GM12878 (cell line): Measurements from ENCODE around the gene RALBP1. TPM values are rescaled to one million over a fixed set of nuclear protein-coding genes. Genes with fewer than 3 reads are reported as not detected.

Experiments
- ATAC-seq: fragments of 200-7000 bp; cut with Tn5 transposase; 3 replicates; pipeline ENCODE4 v1.9.1; 2020; ENCODE audit warnings: mild to moderate bottlenecking, moderate library complexity
- BruUV-seq: library from RNA; stranded (reverse); fragments of 400-500 nt; replicated peaks from 2 replicates; lab custom pipeline; 2021; lab: Mats Ljungman, UMichigan
- CTCF ChIA-PET: fragments of 300-600 bp; sonication (Branson Sonifier 250); formaldehyde crosslinking; extraction: SDS; loops from one replicate; lab custom pipeline; 2021; ENCODE audit warnings: inconsistent platforms; lab: Yijun Ruan, JAX
- POLR2A ChIA-PET: fragments of 350-600 bp; formaldehyde crosslinking; extraction: SDS; loops from one replicate; lab custom pipeline; 2021; ENCODE audit warnings: inconsistent platforms; lab: Charles Lee
- RAD21 ChIA-PET: fragments of 300-600 bp; sonication (Branson Sonifier 250); formaldehyde crosslinking; loops from one replicate; lab custom pipeline; 2023; ENCODE audit warnings: antibody characterized with exemption; ENCODE audit not compliant: unreplicated experiment; lab: Charles Lee
- SMC1A ChIA-PET: fragments of 300-600 bp; sonication (Branson Sonifier 250); formaldehyde crosslinking; loops from one replicate; lab custom pipeline; 2023; ENCODE audit not compliant: unreplicated experiment, uncharacterized antibody; lab: Charles Lee
- DNase-seq: peaks from one replicate; pipeline ENCODE4 v3.0.0-alpha.2; 2011; ENCODE audit warnings: low read depth, low spot score
- FAIRE-seq: peaks from 3 replicates; lab custom pipeline; 2011; peaks lifted over from hg19 to GRCh38; lab: Jason Lieb, UNC
- H2AFZ ChIP-seq: 2 replicates; pipeline ENCODE4 v1.6.0; 2011; ENCODE audit warnings: low read depth, low read length, control low read depth; ENCODE audit not compliant: control insufficient read depth
- H3K27ac ChIP-seq: 2 replicates; pipeline ENCODE4 v1.5.1; 2011; ENCODE audit warnings: control low read depth; ENCODE audit not compliant: control insufficient read depth, insufficient read depth
- H3K27me3 ChIP-seq, 2 experiments: replicated peaks in 1 of 2; 2 replicates each; pipeline versions ENCODE4 v1.6.0 to v1.6.1; 2011; ENCODE audit warnings: low read length in 1 of 2; ENCODE audit not compliant: control insufficient read depth in 2 of 2, insufficient read depth in 2 of 2
- H3K36me3 ChIP-seq, 2 experiments: 2 replicates each; pipeline ENCODE4 v1.5.1; 2011; ENCODE audit warnings: low read length in 1 of 2; ENCODE audit not compliant: control insufficient read depth in 2 of 2, insufficient read depth in 2 of 2
- H3K4me1 ChIP-seq: 2 replicates; pipeline ENCODE4 v1.6.1; 2011; ENCODE audit warnings: mild to moderate bottlenecking, low read length, moderate library complexity, mixed read lengths; ENCODE audit not compliant: control insufficient read depth, insufficient read depth
- H3K4me2 ChIP-seq: 2 replicates; pipeline ENCODE4 v1.6.0; 2011; ENCODE audit warnings: control low read depth; ENCODE audit not compliant: control insufficient read depth, insufficient read depth
- H3K4me3 ChIP-seq: fragments of 200-600 bp; sonication (generic); 2 replicates; pipeline ENCODE4 v1.5.1; 2016
- H3K79me2 ChIP-seq: 2 replicates; pipeline ENCODE4 v1.6.0; 2011; ENCODE audit warnings: low read length; ENCODE audit not compliant: control insufficient read depth, insufficient read depth
- H3K9ac ChIP-seq: 2 replicates; pipeline ENCODE4 v1.8.0; 2011; ENCODE audit warnings: low read length, control low read depth, mixed read lengths; ENCODE audit not compliant: control insufficient read depth, insufficient read depth
- H3K9me3 ChIP-seq: replicated peaks from 3 replicates; pipeline ENCODE4 v1.5.1; 2011; ENCODE audit warnings: mild to moderate bottlenecking, low read length; ENCODE audit not compliant: control insufficient read depth, insufficient read depth
- H4K20me1 ChIP-seq: 2 replicates; pipeline ENCODE4 v1.6.0; 2011; ENCODE audit not compliant: control insufficient read depth, insufficient read depth
- ASH2L ChIP-seq: fragments of 300-600, 200-600 bp; sonication (generic); IDR thresholded peaks from 2 replicates; pipeline ENCODE4 v1.6.1; 2017; ENCODE audit warnings: low read depth, mild to moderate bottlenecking, borderline replicate concordance
- BCL3 ChIP-seq: IDR thresholded peaks from 2 replicates; pipeline ENCODE4 v1.6.1; 2011; ENCODE audit warnings: borderline replicate concordance, low read depth, mild to moderate bottlenecking, moderate library complexity, low read length; ENCODE audit not compliant: insufficient read depth, poor library complexity, severe bottlenecking
- GABPA ChIP-seq: IDR thresholded peaks from 2 replicates; pipeline ENCODE4 v1.6.1; 2014; ENCODE audit warnings: antibody characterized with exemption, low read depth, mild to moderate bottlenecking, inconsistent platforms
- NRF1 ChIP-seq: conservative IDR thresholded peaks from 2 replicates; pipeline ENCODE4 v1.6.1; 2011; ENCODE audit warnings: mild to moderate bottlenecking, low read depth, low read length, improper control_type of control experiment
- RFX5 ChIP-seq: IDR thresholded peaks from 2 replicates; pipeline ENCODE4 v1.6.1; 2011; ENCODE audit warnings: low read depth, low read length, improper control_type of control experiment
- STAT1 ChIP-seq: fragments of 450-650 bp; conservative IDR thresholded peaks from 2 replicates; pipeline ENCODE4 v1.6.1; 2014; ENCODE audit warnings: antibody characterized with exemption, mild to moderate bottlenecking
- SUZ12 ChIP-seq: fragments of 200-600 bp; sonication (generic); IDR thresholded peaks from one replicate; pipeline ENCODE4 v1.6.1; 2018; ENCODE audit warnings: antibody characterized with exemption, mild to moderate bottlenecking; ENCODE audit not compliant: unreplicated experiment
- whole genome bisulfite sequencing: methylation state at CpG from one replicate; pipeline ENCODE4 v1.1.6; 2016; ENCODE audit warnings: low lambda C conversion rate; ENCODE audit not compliant: insufficient replicate concordance, insufficient coverage; ENCODE audit errors: missing lambda C conversion rate; 5-methylcytosine and 5-hydroxymethylcytosine counted together
- in situ Hi-C: fragments of 300-500 bp; cut with MboI; formaldehyde crosslinking; loops from 9 replicates; pipeline ENCODE4 v1.14.3; 2018; ENCODE audit warnings: mixed read lengths
- intact Hi-C: fragments of 100-400 bp; cut with micrococcal nuclease; formaldehyde crosslinking; loops from one replicate; pipeline ENCODE4 v1.14.2; 2022; ENCODE audit not compliant: unreplicated experiment
- polyA plus RNA-seq, 11 experiments: library from polyadenylated mRNA; depleted of rRNA in 4 of 11; unstranded in 6 of 11; stranded (reverse) in 5 of 11; fragments of >200 nt; fragmentation: Nextera tagmentation in 4 of 11; fragmentation: Illumina TruSeq in 1 of 11; extraction: Ambion mirVana in 4 of 11; extraction: Trizol in 1 of 11; gene quantifications; 1 replicate in 1 of 11; 2 replicates in 10 of 11; pipeline versions ENCODE4 v1.2.1 to v1.2.3, GENCODE V29; 2011 to 2016; ENCODE audit warnings: inconsistent platforms in 2 of 11, missing spikeins in 2 of 11, low read depth in 1 of 11
- total RNA-seq, 4 experiments: library from RNA; depleted of rRNA in 3 of 4; stranded (reverse); fragments of >200 nt in 3 of 4; fragmentation: Illumina TruSeq in 1 of 4; extraction: Trizol in 1 of 4; gene quantifications; 2 replicates each; pipeline versions ENCODE4 v1.2.1 to v1.2.3, GENCODE V29; 2013 to 2021
- TF ChIP-seq, protein P1 (sequence below): fragments of 450-650 bp; IDR thresholded peaks from 2 replicates; pipeline ENCODE4 v1.6.1; 2014; ENCODE audit warnings: mild to moderate bottlenecking
- TF ChIP-seq, protein P2 (sequence below): fragments of 450-650 bp; IDR thresholded peaks from 2 replicates; pipeline ENCODE4 v1.6.1; 2017; ENCODE audit warnings: mild to moderate bottlenecking

RALBP1 gene
- total and polyA plus RNA-seq, 10 of the 15 experiments (the other 5 are each of a cell fraction or from before 2014, with no cell fraction given), result 11.2 to 46.9 (median 41.8) TPM

GRCh38 chr18:9545029-9545428 is 69.7 kb downstream of the RALBP1 start (continued):
- TF ChIP-seq, protein P1, sequence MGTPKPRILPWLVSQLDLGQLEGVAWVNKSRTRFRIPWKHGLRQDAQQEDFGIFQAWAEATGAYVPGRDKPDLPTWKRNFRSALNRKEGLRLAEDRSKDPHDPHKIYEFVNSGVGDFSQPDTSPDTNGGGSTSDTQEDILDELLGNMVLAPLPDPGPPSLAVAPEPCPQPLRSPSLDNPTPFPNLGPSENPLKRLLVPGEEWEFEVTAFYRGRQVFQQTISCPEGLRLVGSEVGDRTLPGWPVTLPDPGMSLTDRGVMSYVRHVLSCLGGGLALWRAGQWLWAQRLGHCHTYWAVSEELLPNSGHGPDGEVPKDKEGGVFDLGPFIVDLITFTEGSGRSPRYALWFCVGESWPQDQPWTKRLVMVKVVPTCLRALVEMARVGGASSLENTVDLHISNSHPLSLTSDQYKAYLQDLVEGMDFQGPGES, result no peak

DNA sequence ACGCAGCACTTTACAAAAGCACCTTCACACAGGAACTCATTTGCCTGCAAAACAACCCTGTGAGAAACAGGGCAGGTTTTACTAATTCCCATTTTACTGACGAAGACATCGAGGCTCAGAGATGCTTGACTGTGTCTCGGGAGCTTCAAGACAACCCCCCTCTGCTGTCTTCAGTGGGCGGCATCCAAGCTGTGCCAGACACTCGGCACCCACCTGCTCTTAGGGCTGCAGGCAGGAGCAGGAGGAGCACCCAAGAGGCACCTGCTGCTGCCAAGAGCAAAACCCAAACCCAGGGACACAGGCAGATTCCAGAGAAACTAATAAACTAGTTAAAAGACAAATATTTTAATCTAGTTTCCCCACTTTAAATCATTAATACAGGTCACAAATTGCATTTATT is 71.2 kb downstream of the RALBP1 start:
- POLR2A ChIA-PET, result no interaction called here
- FAIRE-seq, result no peak
- Histone ChIP-seq H2AFZ (no peak overlapping the region), H3K27ac (no peak overlapping the region), H3K9me3 (no peaks in the 10 kb centered on the region), H3K4me3 (no peak overlapping the region), H3K27me3 (no peaks in the 10 kb centered on the region), H3K4me1 (no peaks in the 10 kb centered on the region), H4K20me1 (no peaks in the 10 kb centered on the region), H3K4me2 (no peak overlapping the region), H3K36me3 (peaks cover 2 to 3% of the 10 kb centered on the region in 2 experiments; a peak in 3 of 4 replicates), H3K79me2 (no peaks in the 10 kb centered on the region), H3K9ac (no peak overlapping the region)
- intact Hi-C loops (no loop called here), in situ Hi-C loops (no loop called here)
- RAD21 ChIA-PET, result no interaction called here
- no peak for ATAC-seq
- TF ChIP-seq RFX5 (no peak), GABPA (no peak), SUZ12 (no peak), NRF1 (no peak), ASH2L (no peak), STAT1 (no peak), BCL3 (no peak)
- TF ChIP-seq, protein P2, sequence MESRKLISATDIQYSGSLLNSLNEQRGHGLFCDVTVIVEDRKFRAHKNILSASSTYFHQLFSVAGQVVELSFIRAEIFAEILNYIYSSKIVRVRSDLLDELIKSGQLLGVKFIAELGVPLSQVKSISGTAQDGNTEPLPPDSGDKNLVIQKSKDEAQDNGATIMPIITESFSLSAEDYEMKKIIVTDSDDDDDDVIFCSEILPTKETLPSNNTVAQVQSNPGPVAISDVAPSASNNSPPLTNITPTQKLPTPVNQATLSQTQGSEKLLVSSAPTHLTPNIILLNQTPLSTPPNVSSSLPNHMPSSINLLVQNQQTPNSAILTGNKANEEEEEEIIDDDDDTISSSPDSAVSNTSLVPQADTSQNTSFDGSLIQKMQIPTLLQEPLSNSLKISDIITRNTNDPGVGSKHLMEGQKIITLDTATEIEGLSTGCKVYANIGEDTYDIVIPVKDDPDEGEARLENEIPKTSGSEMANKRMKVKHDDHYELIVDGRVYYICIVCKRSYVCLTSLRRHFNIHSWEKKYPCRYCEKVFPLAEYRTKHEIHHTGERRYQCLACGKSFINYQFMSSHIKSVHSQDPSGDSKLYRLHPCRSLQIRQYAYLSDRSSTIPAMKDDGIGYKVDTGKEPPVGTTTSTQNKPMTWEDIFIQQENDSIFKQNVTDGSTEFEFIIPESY, result no peak
- DNase-seq, result no peak
- WGBS, result 29% methylated on average over 6 of the region's 6 CpGs
- no TSS peak for BruUV-seq
- SMC1A ChIA-PET, result interaction anchor here (0.6 kb wide), 1 partner anchor 35 kb away, joined by 3 read pairs; no protein-coding TSS in a partner anchor
- CTCF ChIA-PET, result no interaction called here
